IMR-90 (cell line): ENCODE data around the gene ZFP57. TPM values are rescaled to one million over a fixed set of nuclear protein-coding genes. Genes with fewer than 3 reads are reported as not detected.

Source experiments
- ATAC-seq: fragments of 200-7000 bp; cut with Tn5 transposase; 2 replicates; pipeline ENCODE4 v1.9.1; 2020; ENCODE audit warnings: low read depth, mild to moderate bottlenecking, moderate library complexity
- BruUV-seq: library from RNA; stranded (reverse); fragments of 400-500 nt; replicated peaks from 2 replicates; lab custom pipeline; 2021; lab: Mats Ljungman, UMichigan
- CTCF ChIA-PET: fragments of 300-600 bp; formaldehyde crosslinking; extraction: SDS; loops from one replicate; lab custom pipeline; 2021; ENCODE audit warnings: antibody characterized with exemption; lab: Yijun Ruan, JAX
- POLR2A ChIA-PET: fragments of 300-600 bp; sonication (Branson Sonifier 250); formaldehyde crosslinking; loops from one replicate; lab custom pipeline; 2022; ENCODE audit warnings: antibody characterized with exemption; ENCODE audit not compliant: unreplicated experiment; lab: Charles Lee
- DNase-seq: peaks from one replicate; pipeline ENCODE4 v3.0.0; 2013
- H2AFZ ChIP-seq: replicated peaks from 2 replicates; pipeline ENCODE3; 2013; ENCODE audit warnings: low read length, mild to moderate bottlenecking; ENCODE audit not compliant: poor library complexity
- H2AK5ac ChIP-seq: 2 replicates; pipeline ENCODE4 v1.6.1; 2013; ENCODE audit warnings: low read depth, low read length, inconsistent platforms
- H2AK9ac ChIP-seq: replicated peaks from 2 replicates; pipeline ENCODE3; 2013; ENCODE audit warnings: mild to moderate bottlenecking, low read depth, low read length, moderate library complexity; ENCODE audit not compliant: poor library complexity
- H2BK120ac ChIP-seq: 2 replicates; pipeline ENCODE4 v1.6.1; 2013; ENCODE audit warnings: low read depth, low read length, inconsistent platforms
- H2BK15ac ChIP-seq: 3 replicates; pipeline ENCODE4 v1.6.1; 2013; ENCODE audit warnings: low read depth, low read length, inconsistent platforms
- H2BK20ac ChIP-seq: 2 replicates; pipeline ENCODE4 v1.6.1; 2013; ENCODE audit warnings: low read depth, mild to moderate bottlenecking, inconsistent platforms, low read length, moderate library complexity
- H2BK5ac ChIP-seq: 2 replicates; pipeline ENCODE4 v1.6.1; 2013; ENCODE audit warnings: mild to moderate bottlenecking, low read depth, low read length, inconsistent platforms; ENCODE audit not compliant: poor library complexity, severe bottlenecking
- H3K14ac ChIP-seq: replicated peaks from 2 replicates; pipeline ENCODE4 v1.6.1; 2013; ENCODE audit warnings: low read depth, low read length, inconsistent platforms
- H3K18ac ChIP-seq: 2 replicates; pipeline ENCODE4 v1.6.1; 2013; ENCODE audit warnings: low read depth, low read length, control low read depth
- H3K23ac ChIP-seq: 2 replicates; pipeline ENCODE4 v1.6.1; 2013; ENCODE audit warnings: low read depth, low read length, inconsistent platforms
- H3K27ac ChIP-seq: 2 replicates; pipeline ENCODE4 v1.5.1; 2013; ENCODE audit warnings: mild to moderate bottlenecking, control low read depth, low read length; ENCODE audit not compliant: insufficient read depth
- H3K27me3 ChIP-seq: 2 replicates; pipeline ENCODE4 v1.6.1; 2013; ENCODE audit warnings: low read length; ENCODE audit not compliant: control insufficient read depth, insufficient read depth
- H3K36me3 ChIP-seq: 2 replicates; pipeline ENCODE4 v1.6.1; 2013; ENCODE audit warnings: low read length, mixed read lengths; ENCODE audit not compliant: control insufficient read depth, insufficient read depth
- H3K4ac ChIP-seq: 2 replicates; pipeline ENCODE4 v1.6.1; 2013; ENCODE audit warnings: low read depth, low read length, inconsistent platforms
- H3K4me1 ChIP-seq: 2 replicates; pipeline ENCODE4 v1.6.1; 2013; ENCODE audit warnings: low read length, mixed read lengths; ENCODE audit not compliant: control insufficient read depth, insufficient read depth
- H3K4me2 ChIP-seq: 2 replicates; pipeline ENCODE4 v1.6.1; 2013; ENCODE audit warnings: low read depth, mild to moderate bottlenecking, control low read depth, low read length, moderate library complexity
- H3K4me3 ChIP-seq: 2 replicates; pipeline ENCODE4 v1.5.1; 2013; ENCODE audit warnings: low read depth, mild to moderate bottlenecking, control low read depth, low read length, moderate library complexity; ENCODE audit not compliant: insufficient read depth
- H3K56ac ChIP-seq: 2 replicates; pipeline ENCODE4 v1.6.1; 2013; ENCODE audit warnings: low read length, inconsistent platforms; ENCODE audit not compliant: insufficient read depth; ENCODE audit errors: extremely low read depth
- H3K79me1 ChIP-seq, 2 experiments: 2 replicates each; pipeline ENCODE4 v1.6.1; 2013; ENCODE audit warnings: low read length in 2 of 2, inconsistent platforms in 1 of 2, low read depth in 1 of 2
- H3K9ac ChIP-seq: 2 replicates; pipeline ENCODE4 v1.6.1; 2013; ENCODE audit warnings: low read depth, low read length, control low read depth
- H3K9me1 ChIP-seq: 2 replicates; pipeline ENCODE4 v1.6.1; 2013; ENCODE audit warnings: low read length, inconsistent platforms; ENCODE audit not compliant: insufficient read depth
- H3K9me3 ChIP-seq: 2 replicates; pipeline ENCODE4 v1.6.1; 2013; ENCODE audit warnings: low read length; ENCODE audit not compliant: control insufficient read depth, insufficient read depth
- H4K20me1 ChIP-seq: 2 replicates; pipeline ENCODE4 v1.6.1; 2013; ENCODE audit warnings: low read length, inconsistent platforms; ENCODE audit not compliant: insufficient read depth
- H4K5ac ChIP-seq: 2 replicates; pipeline ENCODE4 v1.6.1; 2013; ENCODE audit warnings: mild to moderate bottlenecking, low read depth, low read length, control low read depth
- H4K8ac ChIP-seq, 2 experiments: 2 replicates each; pipeline ENCODE4 v1.6.1; 2013; ENCODE audit warnings: low read depth in 2 of 2, low read length in 2 of 2, control low read depth in 1 of 2, inconsistent platforms in 1 of 2
- H4K91ac ChIP-seq: 2 replicates; pipeline ENCODE4 v1.6.1; 2013; ENCODE audit warnings: low read depth, low read length, inconsistent platforms; ENCODE audit not compliant: insufficient read depth
- BHLHE40 ChIP-seq: fragments of 150-350 bp; IDR thresholded peaks from 2 replicates; pipeline ENCODE4 v1.6.1; 2016; ENCODE audit warnings: mild to moderate bottlenecking, low read depth, low read length
- CEBPB ChIP-seq: IDR thresholded peaks from 2 replicates; pipeline ENCODE4 v1.6.1; 2012; ENCODE audit warnings: low read depth, low read length, improper control_type of control experiment
- CHD1 ChIP-seq: IDR thresholded peaks from 2 replicates; pipeline ENCODE4 v1.6.1; 2012; ENCODE audit warnings: low read depth, low read length, improper control_type of control experiment
- ELK1 ChIP-seq: fragments of 150-350 bp; IDR thresholded peaks from 2 replicates; pipeline ENCODE4 v1.6.1; 2016; ENCODE audit warnings: low read depth, mild to moderate bottlenecking, low read length, moderate library complexity, borderline replicate concordance
- FOS ChIP-seq: fragments of 150-350 bp; IDR thresholded peaks from 2 replicates; pipeline ENCODE4 v1.6.1; 2016; ENCODE audit warnings: low read depth, low read length
- MAFK ChIP-seq: IDR thresholded peaks from 2 replicates; pipeline ENCODE4 v1.6.1; 2012; ENCODE audit warnings: low read depth, low read length, improper control_type of control experiment
- MAZ ChIP-seq: IDR thresholded peaks from 2 replicates; pipeline ENCODE4 v1.6.1; 2012; ENCODE audit warnings: low read depth, mild to moderate bottlenecking, low read length, improper control_type of control experiment, moderate library complexity, borderline replicate concordance
- MXI1 ChIP-seq: IDR thresholded peaks from 2 replicates; pipeline ENCODE4 v1.6.1; 2012; ENCODE audit warnings: low read depth, mild to moderate bottlenecking, low read length, moderate library complexity, borderline replicate concordance
- NFE2L2 ChIP-seq: fragments of 150-350 bp; IDR thresholded peaks from 2 replicates; pipeline ENCODE4 v1.6.1; 2016; ENCODE audit warnings: low read depth, mild to moderate bottlenecking, low read length
- POLR2A ChIP-seq: IDR thresholded peaks from 2 replicates; pipeline ENCODE4 v1.6.1; 2012; ENCODE audit warnings: mild to moderate bottlenecking, low read depth, low read length
- RAD21 ChIP-seq: IDR thresholded peaks from 2 replicates; pipeline ENCODE4 v1.6.1; 2012; ENCODE audit warnings: low read length, improper control_type of control experiment
- RCOR1 ChIP-seq: IDR thresholded peaks from 2 replicates; pipeline ENCODE4 v1.6.1; 2012; ENCODE audit warnings: mild to moderate bottlenecking, low read length, improper control_type of control experiment; ENCODE audit not compliant: insufficient replicate concordance
- SMC3 ChIP-seq: fragments of 150-350 bp; IDR thresholded peaks from 2 replicates; pipeline ENCODE4 v1.6.1; 2016; ENCODE audit warnings: low read depth, mild to moderate bottlenecking, antibody characterized with exemption, low read length, moderate library complexity
- USF2 ChIP-seq: fragments of 150-350 bp; IDR thresholded peaks from 2 replicates; pipeline ENCODE4 v1.6.1; 2017; ENCODE audit warnings: mild to moderate bottlenecking, antibody characterized with exemption, low read length, low read depth
- WGBS, 2 experiments: methylation state at CpG; one replicate each; pipeline versions ENCODE4 v1.1.5 to v1.1.7; 2013; ENCODE audit warnings: missing lambda C conversion rate in 2 of 2; ENCODE audit not compliant: insufficient read length in 1 of 2; ENCODE audit errors: extremely low coverage in 2 of 2; 5-methylcytosine and 5-hydroxymethylcytosine counted together
- dilution Hi-C: fragments of 300-500 bp; cut with HindIII; formaldehyde crosslinking; loops from one replicate; pipeline ENCODE4 v1.14.3; 2018; ENCODE audit warnings: low sequenced_read_pairs; ENCODE audit not compliant: unreplicated experiment
- in situ Hi-C: fragments of 300-500 bp; cut with MboI; formaldehyde crosslinking; loops from 3 replicates; pipeline ENCODE4 v1.14.3; 2019; ENCODE audit warnings: low sequenced_read_pairs, inconsistent platforms, mixed read lengths
- intact Hi-C: fragments of 100-400 bp; cut with micrococcal nuclease; formaldehyde crosslinking; loops from 2 replicates; pipeline ENCODE4 v1.10.0; 2022
- polyA plus RNA-seq, 3 experiments: library from polyadenylated mRNA; depleted of rRNA; stranded (reverse); fragments of >200 nt; gene quantifications; 2 replicates each; pipeline ENCODE4 v1.2.3, GENCODE V29; 2012; ENCODE audit warnings: low replicate concordance in 1 of 3
- total RNA-seq: library from RNA; depleted of rRNA; stranded (reverse); fragments of >200 nt; gene quantifications from 2 replicates; pipeline ENCODE4 v1.2.3, GENCODE V29; 2012

Gene ZFP57
- total and polyA plus RNA-seq, 2 of the 4 experiments (the other 2 are of a cell fraction) = not detected

- H3K9ac ChIP-seq = no peak overlapping the region
- H3K9me1 ChIP-seq = no peaks in the 10 kb centered on the region
- no peaks in the 10 kb centered on the region for H3K79me1 ChIP-seq
- no peak overlapping the region for H2AK5ac ChIP-seq
- no peak overlapping the region for H3K23ac ChIP-seq
- ChIA-PET POLR2A (no interaction called here), CTCF (interaction anchor here (1.5 kb wide), 1 partner anchor 9 kb away, joined by 3 read pairs; no protein-coding TSS in a partner anchor)
- H2BK20ac ChIP-seq = no peak overlapping the region
- in situ Hi-C loops (no loop called here), intact Hi-C loops (no loop called here), dilution Hi-C loops (no loop called here)
- H2BK15ac ChIP-seq = no peak overlapping the region
- no peak overlapping the region for H2BK5ac ChIP-seq
- no peak overlapping the region for H3K14ac ChIP-seq
- H3K9me3 ChIP-seq = no peaks in the 10 kb centered on the region
- H3K36me3 ChIP-seq = no peaks in the 10 kb centered on the region
- no peak overlapping the region for H3K4me2 ChIP-seq
- no peak overlapping the region for H4K5ac ChIP-seq
- no peak overlapping the region for H4K91ac ChIP-seq
- TF ChIP-seq POLR2A (no peak), RCOR1 (no peak), ELK1 (no peak), USF2 (no peak), RAD21 (no peak), SMC3 (no peak), BHLHE40 (no peak), MXI1 (no peak), MAFK (no peak), NFE2L2 (no peak), CEBPB (no peak), FOS (no peak), CHD1 (no peak), MAZ (no peak)
- no peak overlapping the region for H3K18ac ChIP-seq
- no peaks in the 10 kb centered on the region for H4K20me1 ChIP-seq
- H2AK9ac ChIP-seq = no peak overlapping the region
- no peak overlapping the region for H3K4ac ChIP-seq
- peaks cover 16% of the 10 kb centered on the region for H3K27me3 ChIP-seq
- WGBS, 2 experiments = 91% methylated on average over 4 of the region's 10 CpGs; no CpG with 5 or more reads in 1 of the 2 experiments
- ATAC-seq (no peak), DNase-seq (no peak)
- no peak overlapping the region for H2BK120ac ChIP-seq
- no peak overlapping the region for H3K27ac ChIP-seq
- no peak overlapping the region for H2AFZ ChIP-seq
- no peaks in the 10 kb centered on the region for H3K4me1 ChIP-seq
- BruUV-seq = no TSS peak
- H3K4me3 ChIP-seq = no peak overlapping the region
- H3K56ac ChIP-seq = no peak overlapping the region
- H4K8ac ChIP-seq = no peak overlapping the region
These were observed 28.8 kb downstream of the ZFP57 start for GRCh38 chr6:29652198-29652584.
